ENCODE data around the gene ERCC1. TPM values are rescaled to one million over a fixed set of nuclear protein-coding genes. Genes with fewer than 3 reads are reported as not detected.

Gene ERCC1
- polyA plus RNA-seq, 1 donor from 2014 or later = 69.2 TPM

GRCh38 chr19:45443462-45444317 is 20.0 kb upstream of the ERCC1 start:
- H3K27ac ChIP-seq (ENCODE audit: low read length) = no peak overlapping the region
- TF ChIP-seq EZH2 (IDR thresholded peaks at IDR 0.05; ENCODE audit: borderline replicate concordance, insufficient read depth, low read length, poor library complexity, severe bottlenecking) (no peak), CTCF (IDR thresholded peaks at IDR 0.05; ENCODE audit: poor library complexity, severe bottlenecking) (no peak), REST (IDR thresholded peaks at IDR 0.05; ENCODE audit: borderline replicate concordance) (no peak), EP300 (conservative IDR thresholded peaks at IDR 0.05; ENCODE audit: poor library complexity, severe bottlenecking) (no peak), MXI1 (conservative IDR thresholded peaks at IDR 0.05; ENCODE audit: poor library complexity, severe bottlenecking) (no peak), TAF1 (IDR thresholded peaks at IDR 0.05; ENCODE audit: low read depth) (no peak), RAD21 (conservative IDR thresholded peaks at IDR 0.05) (no peak), POLR2AphosphoS5 (IDR thresholded peaks at IDR 0.05) (no peak), SMC3 (conservative IDR thresholded peaks at IDR 0.05; ENCODE audit: poor library complexity) (no peak)
- H3F3A ChIP-seq (ENCODE audit: insufficient read depth, low read length, poor library complexity, severe bottlenecking) = no peaks in the 10 kb centered on the region
- peak overlapping the region; percentile 19 for H3K4me2 ChIP-seq (ENCODE audit: low read length)
- no peaks in the 10 kb centered on the region for H3K36me3 ChIP-seq (ENCODE audit: insufficient read depth, low read length)
- H3K9me2 ChIP-seq (ENCODE audit: insufficient read depth, low read length) = no peaks in the 10 kb centered on the region
- H3K79me2 ChIP-seq (replicated peaks; ENCODE audit: insufficient read depth, low read length) = no peaks in the 10 kb centered on the region
- no peaks in the 10 kb centered on the region for H4K20me1 ChIP-seq (ENCODE audit: insufficient read depth)
- no peak overlapping the region for H2AFZ ChIP-seq (ENCODE audit: low read depth, low read length)
- no peaks in the 10 kb centered on the region for H3K27me3 ChIP-seq (ENCODE audit: insufficient read depth, low read depth, low read length)
- H3K9ac ChIP-seq (ENCODE audit: low read length) = peak overlapping the region; percentile 55
- no peaks in the 10 kb centered on the region for H3K9me3 ChIP-seq (ENCODE audit: low read length)
- peak overlapping the region; percentile 62 for H3K4me3 ChIP-seq (ENCODE audit: low read length)

- Histone ChIP-seq H3K9ac (ENCODE audit: low read length) (peak overlapping the region; percentile 55), H3K27ac (ENCODE audit: low read length) (no peak overlapping the region), H3K4me2 (ENCODE audit: low read length) (peak overlapping the region; percentile 19), H3K9me3 (ENCODE audit: low read length) (no peaks in the 10 kb centered on the region), H3K27me3 (ENCODE audit: insufficient read depth, low read depth, low read length) (no peaks in the 10 kb centered on the region), H3K36me3 (ENCODE audit: insufficient read depth, low read length) (no peaks in the 10 kb centered on the region), H3K4me3 (ENCODE audit: low read length) (peak overlapping the region; percentile 62), H3K79me2 (replicated peaks; ENCODE audit: insufficient read depth, low read length) (no peaks in the 10 kb centered on the region), H2AFZ (ENCODE audit: low read depth, low read length) (no peak overlapping the region), H4K20me1 (ENCODE audit: insufficient read depth) (no peaks in the 10 kb centered on the region), H3F3A (ENCODE audit: insufficient read depth, low read length, poor library complexity, severe bottlenecking) (no peaks in the 10 kb centered on the region), H3K9me2 (ENCODE audit: insufficient read depth, low read length) (no peaks in the 10 kb centered on the region)
- no peak for TF ChIP-seq CTCF (IDR thresholded peaks at IDR 0.05; ENCODE audit: poor library complexity, severe bottlenecking)
- no peak for TF ChIP-seq TAF1 (IDR thresholded peaks at IDR 0.05; ENCODE audit: low read depth)
- TF ChIP-seq MXI1 (conservative IDR thresholded peaks at IDR 0.05; ENCODE audit: poor library complexity, severe bottlenecking) = no peak
- no peak for TF ChIP-seq EZH2 (IDR thresholded peaks at IDR 0.05; ENCODE audit: borderline replicate concordance, insufficient read depth, low read length, poor library complexity, severe bottlenecking)
- TF ChIP-seq POLR2AphosphoS5 (IDR thresholded peaks at IDR 0.05) = no peak
- TF ChIP-seq EP300 (conservative IDR thresholded peaks at IDR 0.05; ENCODE audit: poor library complexity, severe bottlenecking) = no peak
- TF ChIP-seq SMC3 (conservative IDR thresholded peaks at IDR 0.05; ENCODE audit: poor library complexity) = no peak
- no peak for TF ChIP-seq RAD21 (conservative IDR thresholded peaks at IDR 0.05)
- TF ChIP-seq REST (IDR thresholded peaks at IDR 0.05; ENCODE audit: borderline replicate concordance) = no peak
These were observed 19.2 kb upstream of the ERCC1 start for GRCh38 chr19:45442778-45443461.

All from neural cell (in vitro differentiated cells).